ENCODE measurements around the gene GMDS.

The GMDS gene

DNA sequence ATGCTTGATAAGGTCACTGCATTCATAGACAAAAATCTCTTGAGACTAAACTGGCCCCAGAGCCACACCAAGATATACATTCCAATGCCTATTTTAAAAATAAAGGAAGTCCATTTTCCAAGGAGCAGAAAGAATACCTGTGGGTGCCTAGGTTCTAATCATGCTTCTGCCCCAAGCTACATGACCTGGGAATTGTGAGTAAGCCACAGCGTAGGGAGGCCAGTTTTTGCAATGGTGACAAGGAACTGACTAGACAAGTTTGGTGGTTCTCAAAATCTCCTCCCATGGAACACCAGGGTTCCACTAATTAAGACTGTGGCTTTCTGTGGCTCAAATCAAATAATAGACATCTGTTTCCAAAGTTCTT is 83.3 kb downstream of the GMDS start:
- TF ChIP-seq, protein P1, sequence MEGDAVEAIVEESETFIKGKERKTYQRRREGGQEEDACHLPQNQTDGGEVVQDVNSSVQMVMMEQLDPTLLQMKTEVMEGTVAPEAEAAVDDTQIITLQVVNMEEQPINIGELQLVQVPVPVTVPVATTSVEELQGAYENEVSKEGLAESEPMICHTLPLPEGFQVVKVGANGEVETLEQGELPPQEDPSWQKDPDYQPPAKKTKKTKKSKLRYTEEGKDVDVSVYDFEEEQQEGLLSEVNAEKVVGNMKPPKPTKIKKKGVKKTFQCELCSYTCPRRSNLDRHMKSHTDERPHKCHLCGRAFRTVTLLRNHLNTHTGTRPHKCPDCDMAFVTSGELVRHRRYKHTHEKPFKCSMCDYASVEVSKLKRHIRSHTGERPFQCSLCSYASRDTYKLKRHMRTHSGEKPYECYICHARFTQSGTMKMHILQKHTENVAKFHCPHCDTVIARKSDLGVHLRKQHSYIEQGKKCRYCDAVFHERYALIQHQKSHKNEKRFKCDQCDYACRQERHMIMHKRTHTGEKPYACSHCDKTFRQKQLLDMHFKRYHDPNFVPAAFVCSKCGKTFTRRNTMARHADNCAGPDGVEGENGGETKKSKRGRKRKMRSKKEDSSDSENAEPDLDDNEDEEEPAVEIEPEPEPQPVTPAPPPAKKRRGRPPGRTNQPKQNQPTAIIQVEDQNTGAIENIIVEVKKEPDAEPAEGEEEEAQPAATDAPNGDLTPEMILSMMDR (IDR thresholded peaks at IDR 0.05; ENCODE audit: control insufficient read depth, insufficient read depth, low read depth, low read length, missing control alignments) = no peak
- H3K4me3 ChIP-seq (ENCODE audit: control insufficient read depth, low read depth, low read length) = no peak overlapping the region
- no peak for DNase-seq (ENCODE audit: low read depth)

DNA sequence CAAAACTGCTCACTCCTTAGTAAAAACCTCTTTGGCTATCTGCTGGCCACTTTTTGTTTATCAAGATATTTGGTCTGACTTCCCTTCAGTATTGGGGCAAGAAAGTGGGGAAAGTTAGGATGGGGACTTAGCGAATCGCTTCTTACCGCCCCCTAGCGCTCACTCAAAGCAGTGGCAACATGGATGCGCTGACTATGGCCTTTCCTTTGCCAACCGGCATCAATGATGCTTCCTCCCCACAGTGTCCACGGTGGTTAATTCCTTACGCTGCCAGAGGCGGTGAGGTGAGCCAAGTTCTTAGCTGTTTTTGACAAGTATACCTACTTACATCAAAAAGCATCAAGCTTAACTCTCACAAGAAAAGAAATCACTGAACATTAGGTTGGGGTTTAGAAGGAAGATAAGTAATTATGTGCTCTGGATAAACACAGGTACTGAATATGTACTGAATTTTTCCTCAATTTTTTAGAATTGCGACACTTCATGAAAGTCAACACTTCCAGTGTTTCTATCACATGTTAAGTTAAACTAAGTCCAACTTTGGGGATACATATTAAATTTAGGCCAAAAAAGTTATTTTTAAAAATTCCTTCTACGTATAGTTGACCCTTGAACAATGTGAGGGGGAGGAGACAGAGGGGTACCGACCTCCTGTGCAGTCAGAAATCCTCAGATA is 86.7 kb downstream of the GMDS start:
- no peak overlapping the region for H3K4me3 ChIP-seq (ENCODE audit: control insufficient read depth, low read depth, low read length)
- no peak for DNase-seq (ENCODE audit: low read depth)
- TF ChIP-seq, protein P1 (IDR thresholded peaks at IDR 0.05; ENCODE audit: control insufficient read depth, insufficient read depth, low read depth, low read length, missing control alignments) = peak; percentile 29

DNA sequence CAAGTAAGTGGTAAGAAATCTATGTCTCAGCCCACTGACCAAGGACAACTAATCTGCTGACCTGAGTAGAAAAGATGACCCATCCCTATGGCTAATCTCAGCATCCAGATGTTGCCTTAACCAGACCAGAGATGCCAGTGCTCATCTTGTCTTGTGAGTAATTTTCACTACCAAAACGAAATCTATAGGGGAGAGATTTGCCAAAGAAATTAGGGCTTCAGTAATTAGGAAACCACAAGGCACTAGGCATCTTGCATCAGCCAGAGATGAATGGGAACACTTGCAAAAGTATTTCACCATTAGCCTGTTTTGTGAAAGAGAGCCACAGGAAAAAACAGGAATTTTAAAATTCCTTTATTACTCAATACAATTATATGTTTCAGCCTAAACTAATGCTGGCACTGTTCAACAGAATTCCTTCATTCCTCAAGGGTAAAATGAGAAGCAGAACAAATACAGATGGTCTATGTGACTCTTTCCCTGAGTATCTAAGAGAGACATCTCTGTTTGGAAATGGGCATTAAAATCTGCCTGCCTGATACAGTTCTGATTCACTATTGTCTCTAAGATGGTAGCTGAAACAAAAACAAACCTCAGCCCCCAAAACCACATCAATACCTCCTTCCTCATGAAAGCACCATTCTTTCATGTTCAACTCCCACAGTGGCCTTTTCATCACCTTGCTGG is 87.8 kb downstream of the GMDS start:
- DNase-seq (ENCODE audit: low read depth) = peak; percentile 86
- H3K4me3 ChIP-seq (ENCODE audit: control insufficient read depth, low read depth, low read length) = no peak overlapping the region
- TF ChIP-seq, protein P1 (IDR thresholded peaks at IDR 0.05; ENCODE audit: control insufficient read depth, insufficient read depth, low read depth, low read length, missing control alignments) = no peak

DNA sequence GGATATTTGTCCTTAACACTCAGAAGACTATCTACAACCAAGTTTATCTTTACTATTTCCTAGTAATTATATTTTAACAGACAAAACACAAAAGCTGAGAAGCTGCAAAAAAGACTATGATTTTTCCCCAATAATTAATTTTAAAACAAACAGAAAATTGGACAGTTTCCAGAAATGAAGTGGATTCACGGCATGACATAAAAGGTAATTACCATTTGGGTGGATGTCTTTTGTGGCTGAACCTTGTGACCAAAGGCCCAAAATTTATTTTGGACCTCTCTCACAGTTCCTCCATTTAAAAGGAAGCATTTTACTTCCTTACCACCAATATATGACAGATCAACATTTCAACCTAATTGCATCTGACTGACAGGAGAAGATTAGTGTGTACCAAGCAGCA is 90.2 kb downstream of the GMDS start:
- TF ChIP-seq, protein P1 (IDR thresholded peaks at IDR 0.05; ENCODE audit: control insufficient read depth, insufficient read depth, low read depth, low read length, missing control alignments) = no peak
- no peak for DNase-seq (ENCODE audit: low read depth)
- no peak overlapping the region for H3K4me3 ChIP-seq (ENCODE audit: control insufficient read depth, low read depth, low read length)

DNA sequence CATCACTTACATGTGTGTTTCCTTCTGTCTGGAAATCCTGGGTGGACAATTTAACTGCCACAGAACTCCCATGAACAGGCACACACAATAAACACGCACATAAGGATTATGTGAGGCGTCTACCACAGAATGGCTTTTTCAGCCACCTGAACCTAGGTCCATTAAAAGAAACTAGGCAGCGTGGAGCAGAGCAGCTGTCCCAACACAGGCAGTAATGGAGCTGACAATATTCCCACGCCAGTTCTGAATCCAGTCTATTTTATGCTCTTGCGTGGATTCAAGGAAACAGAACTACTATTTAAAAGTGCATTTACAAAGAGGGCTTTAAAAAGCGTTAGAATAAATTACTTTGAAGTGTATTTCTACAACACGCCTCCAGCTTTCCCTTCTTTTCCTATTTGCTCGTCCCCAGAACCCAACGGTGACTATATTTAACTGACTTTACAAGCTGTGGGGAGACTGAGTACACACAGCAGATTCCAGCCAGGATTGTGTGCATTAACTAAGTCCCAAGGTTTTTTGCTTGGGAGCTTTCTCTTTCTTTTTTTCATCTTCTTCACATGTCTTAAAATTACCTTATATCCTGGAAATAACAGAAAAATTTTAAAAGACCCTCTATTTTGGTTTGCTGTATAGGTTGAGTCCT is 95.9 kb downstream of the GMDS start:
- DNase-seq (ENCODE audit: low read depth) = no peak
- H3K4me3 ChIP-seq (ENCODE audit: control insufficient read depth, low read depth, low read length) = no peak overlapping the region
- TF ChIP-seq, protein P1 (IDR thresholded peaks at IDR 0.05; ENCODE audit: control insufficient read depth, insufficient read depth, low read depth, low read length, missing control alignments) = no peak

DNA sequence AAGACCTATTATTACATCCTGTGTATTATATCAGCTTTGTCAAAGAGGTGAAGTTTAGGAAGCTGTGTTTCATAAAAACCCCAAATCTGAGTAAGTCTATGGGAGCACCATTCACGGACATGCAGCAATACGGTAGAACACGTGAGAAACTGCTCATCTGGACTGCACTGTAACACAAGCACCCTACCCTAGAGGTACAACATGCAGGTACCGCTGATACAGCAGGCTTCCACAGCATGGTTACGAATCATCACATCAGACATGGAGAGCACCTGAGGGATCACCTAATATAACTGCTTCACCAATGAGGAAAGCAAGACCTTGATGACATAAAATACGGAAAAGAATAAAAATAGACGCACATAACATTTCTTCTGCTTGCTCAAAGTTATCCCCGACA is 96.7 kb downstream of the GMDS start:
- DNase-seq (ENCODE audit: low read depth) = no peak
- TF ChIP-seq, protein P1 (IDR thresholded peaks at IDR 0.05; ENCODE audit: control insufficient read depth, insufficient read depth, low read depth, low read length, missing control alignments) = no peak

More for the DNA sequence above, 96.7 kb downstream of the GMDS start:
- no peak overlapping the region for H3K4me3 ChIP-seq (ENCODE audit: control insufficient read depth, low read depth, low read length)

Data from AG09309 (cell line).